ENCODE results near the gene PARD6A.

GRCh38 chr16:67651039-67651438 is 9.7 kb upstream of the PARD6A start:
- no peak for TF ChIP-seq CTCF (IDR thresholded peaks at IDR 0.05)
- no peak for TF ChIP-seq POLR2A (IDR thresholded peaks at IDR 0.05)
